ENCODE measurements around the gene MMP15.

The MMP15 gene

GRCh38 chr16:58046936-58047335 is 21.4 kb downstream of the MMP15 start:
- no peak overlapping the region for H3K4me3 ChIP-seq (ENCODE audit: low read length)
- no peak for DNase-seq (ENCODE audit: low read depth)
- TF ChIP-seq CTCF (conservative IDR thresholded peaks at IDR 0.05; ENCODE audit: low read length) = no peak

- H3K4me3 ChIP-seq (ENCODE audit: low read length) = no peak overlapping the region
- TF ChIP-seq CTCF (conservative IDR thresholded peaks at IDR 0.05; ENCODE audit: low read length) = no peak
- no peak for DNase-seq (ENCODE audit: low read depth)
Measured at GRCh38 chr16:58047557-58048348, 22.2 kb downstream of the MMP15 start.

GRCh38 chr16:58048494-58049231 is 23.1 kb downstream of the MMP15 start:
- TF ChIP-seq CTCF (conservative IDR thresholded peaks at IDR 0.05; ENCODE audit: low read length) = no peak
- DNase-seq (ENCODE audit: low read depth) = no peak
- no peak overlapping the region for H3K4me3 ChIP-seq (ENCODE audit: low read length)

- no peak for TF ChIP-seq CTCF (conservative IDR thresholded peaks at IDR 0.05; ENCODE audit: low read length)
- DNase-seq (ENCODE audit: low read depth) = no peak
- no peak overlapping the region for H3K4me3 ChIP-seq (ENCODE audit: low read length)
Measured at GRCh38 chr16:58049232-58050185, 24.0 kb downstream of the MMP15 start.

- H3K4me3 ChIP-seq (ENCODE audit: low read length) = no peak overlapping the region
- DNase-seq (ENCODE audit: low read depth) = no peak
- TF ChIP-seq CTCF (conservative IDR thresholded peaks at IDR 0.05; ENCODE audit: low read length) = no peak
Measured at GRCh38 chr16:58051296-58051695, 25.7 kb downstream of the MMP15 start.

GRCh38 chr16:58051821-58052603 is 26.5 kb downstream of the MMP15 start:
- no peak for DNase-seq (ENCODE audit: low read depth)
- no peak overlapping the region for H3K4me3 ChIP-seq (ENCODE audit: low read length)
- TF ChIP-seq CTCF (conservative IDR thresholded peaks at IDR 0.05; ENCODE audit: low read length) = no peak

All from AG10803 (cell line).